GM13977 (cell line): ENCODE results near the gene HSP90AB1.
A peak's percentile ranks its signal among the peaks of the same experiment; 100 is the strongest.

ENCODE experiments used
- DNase-seq: peaks from one replicate; pipeline ENCODE4 v3.0.0; 2012; ENCODE audit warnings: low spot score
- in situ Hi-C: fragments of 300-500 bp; cut with MboI; formaldehyde crosslinking; loops from one replicate; pipeline ENCODE4 v1.12.0; 2022; ENCODE audit warnings: low sequenced_read_pairs, low pct_unique_long_range_greater_than_20kb, mixed read lengths, inconsistent platforms; ENCODE audit not compliant: unreplicated experiment
- TF ChIP-seq, protein P1 (sequence below): IDR thresholded peaks from 2 replicates; pipeline ENCODE4 v1.5.1; 2012; ENCODE audit warnings: mild to moderate bottlenecking, control low read depth; ENCODE audit not compliant: insufficient read depth; ENCODE audit errors: extremely low read depth, missing control alignments

Gene HSP90AB1

DNA sequence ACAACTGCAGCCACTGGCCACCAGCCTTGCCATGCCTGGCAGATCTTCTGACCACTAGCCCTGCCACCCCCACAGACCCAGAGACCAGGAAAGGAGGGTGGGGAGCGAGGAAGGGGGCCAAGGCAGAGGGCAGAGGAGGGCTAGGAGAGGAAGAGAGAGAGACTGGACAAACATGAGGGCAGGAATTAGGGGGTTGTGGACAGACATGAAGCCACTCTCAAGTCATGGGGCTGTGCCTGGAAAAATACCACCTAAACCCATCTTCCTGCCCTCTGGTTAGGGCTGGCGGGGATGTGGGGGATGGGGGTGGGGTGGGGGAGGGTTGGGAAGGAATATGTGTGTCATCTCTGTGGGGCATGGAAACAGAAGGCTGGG is 25.0 kb upstream of the HSP90AB1 start:
- in situ Hi-C loops, result no loop called here
- TF ChIP-seq, protein P1, sequence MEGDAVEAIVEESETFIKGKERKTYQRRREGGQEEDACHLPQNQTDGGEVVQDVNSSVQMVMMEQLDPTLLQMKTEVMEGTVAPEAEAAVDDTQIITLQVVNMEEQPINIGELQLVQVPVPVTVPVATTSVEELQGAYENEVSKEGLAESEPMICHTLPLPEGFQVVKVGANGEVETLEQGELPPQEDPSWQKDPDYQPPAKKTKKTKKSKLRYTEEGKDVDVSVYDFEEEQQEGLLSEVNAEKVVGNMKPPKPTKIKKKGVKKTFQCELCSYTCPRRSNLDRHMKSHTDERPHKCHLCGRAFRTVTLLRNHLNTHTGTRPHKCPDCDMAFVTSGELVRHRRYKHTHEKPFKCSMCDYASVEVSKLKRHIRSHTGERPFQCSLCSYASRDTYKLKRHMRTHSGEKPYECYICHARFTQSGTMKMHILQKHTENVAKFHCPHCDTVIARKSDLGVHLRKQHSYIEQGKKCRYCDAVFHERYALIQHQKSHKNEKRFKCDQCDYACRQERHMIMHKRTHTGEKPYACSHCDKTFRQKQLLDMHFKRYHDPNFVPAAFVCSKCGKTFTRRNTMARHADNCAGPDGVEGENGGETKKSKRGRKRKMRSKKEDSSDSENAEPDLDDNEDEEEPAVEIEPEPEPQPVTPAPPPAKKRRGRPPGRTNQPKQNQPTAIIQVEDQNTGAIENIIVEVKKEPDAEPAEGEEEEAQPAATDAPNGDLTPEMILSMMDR, result no peak
- DNase-seq, result no peak

DNA sequence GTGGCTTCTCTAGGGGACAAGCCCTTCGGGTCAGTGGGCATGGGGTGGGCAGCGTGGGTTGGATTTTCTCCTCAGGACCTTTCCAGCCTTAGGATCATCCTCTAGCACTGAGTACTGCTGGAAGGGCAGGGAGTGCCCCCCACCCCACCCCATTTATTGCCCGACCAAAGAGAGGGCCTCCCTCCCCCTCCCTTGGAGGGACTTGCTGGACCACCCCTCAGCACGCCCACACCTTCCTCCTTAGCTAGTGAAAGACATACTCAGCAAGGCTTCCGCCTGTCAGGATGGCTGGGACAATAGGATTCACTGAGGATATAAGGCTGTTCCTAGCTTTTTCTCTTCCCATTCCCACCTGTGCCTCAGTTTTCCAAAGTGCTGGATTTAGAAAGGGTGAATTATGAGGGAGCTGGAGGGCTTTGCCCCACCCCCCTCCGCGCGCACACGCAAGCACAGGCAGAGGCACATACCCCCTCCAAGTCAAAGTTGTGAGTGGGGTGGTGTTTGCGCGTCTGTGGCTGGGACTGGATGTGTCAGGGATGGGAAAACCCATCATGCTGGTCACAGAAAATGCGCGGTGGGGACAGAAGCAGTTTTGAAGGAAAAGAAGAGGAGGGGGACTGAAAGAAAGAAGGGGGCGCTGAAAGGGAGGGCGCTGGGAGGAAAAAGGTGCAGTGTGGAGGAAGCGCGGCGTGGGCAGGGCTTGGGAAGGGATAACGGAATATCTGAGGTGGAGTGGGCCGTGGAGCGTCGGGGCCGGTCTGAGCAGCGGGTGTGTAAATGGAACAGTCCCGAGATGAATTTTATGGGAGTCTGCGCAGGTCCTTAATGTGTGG is 24.2 kb upstream of the HSP90AB1 start:
- in situ Hi-C loops, result no loop called here
- TF ChIP-seq, protein P1, result no peak
- no peak for DNase-seq

GRCh38 chr6:44223319-44224028 is 23.4 kb upstream of the HSP90AB1 start, which contains the start of gene SLC29A1:
SLC29A1 (plus strand) TSS chr6:44223595; CDS start chr6:44227314, 3,719 bp downstream.
- TF ChIP-seq, protein P1, result peak; percentile 19
- in situ Hi-C loops, result no loop called here
- peak; percentile 96 for DNase-seq

DNA sequence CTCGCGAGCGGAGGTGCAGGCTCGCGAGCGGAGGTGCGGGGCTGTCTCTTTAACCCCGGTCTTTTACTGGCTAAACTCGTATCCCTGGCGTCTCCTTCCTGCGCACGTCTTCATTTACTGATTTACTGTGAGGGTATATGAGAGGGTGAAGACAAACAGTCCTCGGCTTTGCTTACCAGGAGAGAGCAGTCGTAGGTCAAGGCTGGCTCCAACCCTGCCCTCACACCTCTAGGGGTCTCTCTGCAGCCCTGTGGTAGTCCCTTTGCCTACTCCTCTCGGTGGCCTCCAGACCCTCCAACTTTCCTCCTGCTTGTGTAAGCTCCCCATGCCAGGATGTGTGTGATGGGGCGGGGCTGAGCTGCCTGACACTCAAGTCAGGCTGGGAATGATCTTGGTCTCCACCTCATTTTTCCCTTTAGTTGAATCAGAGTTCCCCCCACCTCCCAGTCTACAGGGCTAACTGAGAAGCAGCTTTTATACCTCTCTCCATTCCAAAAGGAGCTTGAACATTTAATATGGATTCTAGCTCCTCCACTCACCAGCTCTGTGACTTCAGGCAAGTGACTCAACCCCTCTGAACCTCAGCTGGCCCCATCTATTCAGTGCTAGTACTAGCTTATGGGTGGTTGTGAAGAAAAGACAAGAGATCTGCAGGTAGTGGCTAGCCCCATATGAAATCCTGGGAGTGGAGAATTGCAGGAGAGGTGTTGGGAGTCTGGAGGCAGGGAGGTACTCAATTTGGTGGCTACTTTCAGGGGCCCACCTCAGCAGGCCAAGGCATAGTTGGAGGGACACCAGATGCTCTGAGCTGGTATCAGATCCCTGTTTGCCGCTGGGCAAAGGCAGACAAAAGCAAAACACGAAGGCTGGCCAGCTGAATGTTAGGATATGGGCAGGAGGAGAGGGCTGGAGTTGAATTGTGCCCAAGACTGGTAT is 22.6 kb upstream of the HSP90AB1 start:
- no peak for DNase-seq
- in situ Hi-C loops, result no loop called here

GRCh38 chr6:44224965-44225305 is 22.0 kb upstream of the HSP90AB1 start:
- in situ Hi-C loops, result no loop called here
- DNase-seq, result no peak
- TF ChIP-seq, protein P1, result no peak

More for the DNA sequence above, 22.6 kb upstream of the HSP90AB1 start:
- TF ChIP-seq, protein P1, result peak; percentile 20
